GM21360 (cell line): Measurements from ENCODE around the gene STX4.

Experiments used
- ATAC-seq: cut with Tn5 transposase; IDR thresholded peaks from one replicate; pipeline ENCODE4 v1.9.1; 2021; ENCODE audit warnings: mild to moderate bottlenecking, moderate library complexity; ENCODE audit not compliant: unreplicated experiment

STX4 gene

DNA sequence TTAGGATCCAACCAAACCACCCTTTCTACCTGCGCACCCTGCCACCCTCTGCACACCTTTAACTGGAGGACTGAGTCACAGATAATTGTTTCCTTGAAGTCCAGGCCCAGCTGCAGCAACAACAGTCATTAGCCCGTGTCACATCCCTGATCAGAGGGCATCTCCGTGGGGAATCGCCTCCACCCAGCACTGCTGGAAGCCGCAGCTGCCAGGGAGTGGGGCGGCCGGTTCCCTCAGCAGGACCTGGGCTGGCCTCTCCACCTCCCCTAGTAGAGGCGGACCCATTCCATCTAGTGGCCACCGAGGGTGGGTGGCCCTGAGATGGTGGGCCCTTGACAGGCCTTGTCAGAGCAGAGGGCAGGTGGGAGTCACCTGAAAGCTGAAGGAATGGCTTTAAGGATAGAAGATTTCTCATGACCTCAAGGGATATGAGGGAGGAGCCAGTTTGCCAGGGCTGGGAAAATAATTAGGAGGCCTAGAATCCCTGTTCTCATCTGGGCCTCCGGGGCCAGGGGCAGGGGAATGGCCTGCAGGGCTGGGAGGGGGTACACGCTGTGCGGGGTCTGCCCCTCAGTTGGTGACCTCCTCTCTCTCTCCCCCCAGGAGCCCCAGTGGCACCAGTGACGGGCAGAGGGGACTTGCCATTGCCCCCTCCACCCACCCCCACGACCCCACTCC, 49.1 kb downstream of the STX4 start:
- ATAC-seq: no peak

GRCh38 chr16:31083081-31083480, 49.7 kb downstream of the STX4 start:
- ATAC-seq: no peak

DNA sequence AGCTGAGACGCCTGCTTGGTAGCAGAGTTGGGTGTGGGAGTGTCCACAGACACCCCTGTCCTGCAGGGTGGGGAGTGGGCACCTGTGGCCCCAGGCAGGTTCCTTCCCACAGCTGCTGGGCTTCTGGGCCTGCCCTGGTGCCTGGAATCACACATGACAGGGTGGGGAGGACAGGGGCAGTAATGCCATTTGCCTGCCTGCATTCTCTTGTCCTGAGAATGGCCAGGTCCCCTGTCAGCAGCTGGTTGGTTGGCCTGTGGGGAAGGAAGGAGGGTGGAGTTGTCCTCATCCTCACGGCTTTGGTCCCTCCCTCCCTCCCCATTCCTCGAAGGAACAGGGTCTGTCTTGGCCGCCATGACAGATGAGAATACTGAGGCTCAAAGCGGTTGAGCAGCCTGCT, 50.2 kb downstream of the STX4 start:
- ATAC-seq: no peak

- ATAC-seq: no peak
Observed at GRCh38 chr16:31083981-31084380, 50.6 kb downstream of the STX4 start.

DNA sequence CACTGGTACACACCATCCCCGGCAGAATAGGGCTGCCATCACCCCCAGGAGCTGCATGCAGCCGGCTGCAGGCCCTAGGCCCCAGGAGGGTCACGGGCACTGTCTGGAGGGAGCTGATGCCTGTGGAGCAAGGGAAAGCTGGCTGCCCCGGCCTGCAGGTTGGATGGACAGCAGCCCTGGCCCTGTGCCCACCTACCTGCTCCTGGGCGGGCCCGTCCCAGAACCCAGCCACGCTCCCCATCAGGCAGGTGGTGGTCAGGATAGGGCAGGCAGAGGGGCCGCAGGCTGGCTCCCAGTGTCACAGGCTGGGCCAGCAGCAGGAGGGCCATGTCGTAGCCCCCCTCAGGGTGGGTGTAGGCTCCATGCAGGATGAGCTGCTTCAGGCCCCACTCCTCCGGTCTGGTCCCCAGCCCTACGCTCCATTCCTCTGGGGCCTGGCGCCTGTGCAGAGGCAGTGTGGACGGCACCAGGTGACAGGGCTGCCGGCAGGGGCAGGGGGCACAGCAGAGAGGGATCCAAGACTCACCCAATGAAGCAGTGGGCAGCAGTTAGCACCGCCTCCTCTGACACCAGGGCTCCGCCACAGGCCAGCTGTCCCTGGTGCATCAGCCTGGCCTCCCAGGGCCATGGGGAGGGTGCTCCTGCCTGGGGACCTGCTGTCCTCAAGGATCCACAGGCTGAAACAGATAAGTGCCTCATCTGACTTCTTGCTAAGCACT, 51.4 kb downstream of the STX4 start:
- ATAC-seq: no peak

GRCh38 chr16:31085411-31085810, 52.1 kb downstream of the STX4 start:
- ATAC-seq: no peak

DNA sequence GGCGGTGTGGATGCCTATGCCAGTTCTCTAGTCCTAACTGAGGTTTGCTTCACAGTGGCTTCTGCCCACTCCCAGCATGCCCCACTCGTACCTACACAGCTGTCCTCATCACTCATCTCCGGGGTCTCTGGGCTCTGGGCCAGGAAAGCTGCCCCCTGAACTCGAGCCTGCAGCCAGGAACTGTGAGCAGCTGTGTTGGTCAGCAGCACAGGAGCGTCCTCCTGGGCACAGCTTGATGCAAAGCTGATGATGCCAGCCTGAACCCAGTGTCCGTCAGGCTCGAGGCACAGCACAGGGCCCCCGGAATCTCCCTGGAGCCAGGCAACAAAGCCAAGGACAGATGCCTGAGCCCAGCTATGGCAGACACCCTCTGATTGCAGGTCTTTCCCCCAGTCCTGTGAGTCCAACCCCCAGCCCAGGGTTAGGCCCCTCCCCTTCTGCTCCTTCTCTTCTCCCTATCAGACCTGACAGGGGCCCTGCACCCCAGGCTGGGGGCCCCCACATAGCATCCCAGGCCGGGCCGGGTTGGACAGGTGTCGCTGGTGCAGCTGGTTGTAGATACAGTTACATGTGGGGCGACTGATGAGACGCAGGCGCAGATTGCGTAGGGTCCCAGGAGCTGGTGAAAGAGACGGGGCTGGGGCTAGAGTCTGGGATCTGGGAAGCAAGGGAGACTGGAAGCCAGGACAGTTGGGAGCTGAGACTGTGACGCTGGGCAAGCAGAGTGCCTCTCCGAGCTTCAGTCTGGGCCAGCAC, 52.7 kb downstream of the STX4 start:
- ATAC-seq: no peak

DNA sequence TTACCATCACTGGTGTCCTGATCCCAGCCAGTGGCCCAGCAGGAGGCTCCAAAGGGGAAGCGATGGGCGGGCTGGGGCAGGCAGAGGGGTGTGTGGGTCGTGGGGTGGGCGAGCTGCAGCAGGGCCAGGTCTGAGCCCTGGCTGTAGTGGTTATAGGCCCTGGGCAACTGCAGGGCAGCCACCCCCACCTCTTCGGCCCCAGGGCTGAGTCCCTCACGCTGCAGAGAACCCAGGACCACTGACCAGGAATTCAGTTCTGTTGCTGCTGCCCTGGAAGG, 53.2 kb downstream of the STX4 start:
- no peak for ATAC-seq

- ATAC-seq: no peak
Observed at GRCh38 chr16:31087481-31087880, 54.1 kb downstream of the STX4 start.

DNA sequence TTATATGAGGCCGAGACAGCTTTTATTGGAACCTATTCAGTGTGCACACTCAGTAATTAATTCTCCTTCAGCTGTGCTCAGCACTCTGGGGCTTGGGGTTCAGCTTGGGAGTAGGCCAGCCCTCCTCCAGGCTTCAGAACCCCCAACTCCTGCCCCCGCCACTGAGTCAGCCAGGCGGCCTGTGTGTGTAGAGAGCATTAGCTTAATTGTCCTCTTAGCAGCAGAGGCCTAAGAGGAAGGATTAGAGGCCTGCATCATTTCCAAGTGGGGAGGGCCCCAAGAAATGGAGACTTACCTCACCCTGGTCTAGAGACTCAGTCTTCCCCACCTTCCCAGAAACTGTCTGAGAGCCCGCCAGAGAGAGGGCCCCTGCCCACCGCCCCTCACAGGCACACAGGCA, 54.6 kb downstream of the STX4 start:
- no peak for ATAC-seq

DNA sequence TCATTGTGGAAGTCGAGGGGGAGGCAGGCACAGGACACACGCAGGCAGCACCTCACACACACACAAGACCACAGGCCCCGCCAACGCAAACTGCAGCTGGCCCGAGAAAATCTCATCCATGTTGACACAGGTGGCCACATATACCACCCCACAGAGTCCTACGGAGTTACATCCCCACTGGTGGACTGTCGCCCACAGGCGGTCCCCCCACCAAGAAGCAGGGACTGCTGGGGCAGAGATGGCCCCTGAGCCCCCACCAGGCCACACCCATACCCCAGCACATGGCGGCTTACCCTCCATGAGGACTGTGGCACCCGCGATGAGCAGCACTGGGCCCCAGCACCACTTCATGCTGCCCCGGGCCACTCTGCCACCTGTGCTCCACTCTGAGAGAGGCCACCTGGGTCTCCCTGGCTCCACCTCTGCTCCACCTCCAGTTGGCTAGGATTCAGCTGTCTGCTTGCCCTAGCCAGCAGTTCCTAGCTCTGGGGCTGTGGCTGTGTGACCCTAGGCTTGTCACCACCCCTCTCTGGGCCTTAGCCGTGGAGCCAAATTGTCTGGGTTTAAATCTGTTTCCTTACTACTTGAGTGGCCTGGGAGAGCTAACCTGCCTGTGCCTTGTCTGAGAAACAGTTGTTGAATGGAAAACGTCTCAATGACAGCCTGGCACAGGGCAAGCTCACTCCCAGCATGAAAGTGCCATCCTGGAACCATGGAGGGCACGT, 55.3 kb downstream of the STX4 start, which contains the start of gene PRSS53:
Gene PRSS53 (minus strand): TSS at position 485 of the 725 bp plus-strand sequence. CDS start 134 bp downstream, at position 351.
- ATAC-seq: no peak

DNA sequence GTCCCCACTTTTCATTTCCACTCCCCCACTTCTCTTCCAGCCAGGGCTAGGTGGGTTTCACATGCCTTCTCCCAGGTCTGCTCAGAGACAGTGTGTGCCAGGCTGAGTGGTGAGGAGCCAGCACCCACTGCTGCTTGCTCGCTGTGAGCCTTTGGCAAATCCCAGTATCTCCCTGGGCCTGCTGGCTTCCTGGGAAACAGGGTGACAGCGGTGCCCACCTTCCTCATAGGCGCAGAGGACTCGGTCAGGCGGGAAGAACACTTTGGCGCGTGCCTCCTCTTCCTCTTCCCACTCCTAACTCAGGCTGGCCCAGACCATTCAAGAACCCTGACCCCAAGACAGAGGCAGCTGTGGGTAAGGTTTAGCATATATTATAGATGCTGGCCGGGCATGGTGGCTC, 55.8 kb downstream of the STX4 start:
- no peak for ATAC-seq
